ENCODE results near the gene MRPL49.
"Not testable (repeated sequence)": the region's sequence is repeated elsewhere in the genome, so short reads cannot be mapped to it uniquely, and the experiment has no call there.

Gene MRPL49

DNA sequence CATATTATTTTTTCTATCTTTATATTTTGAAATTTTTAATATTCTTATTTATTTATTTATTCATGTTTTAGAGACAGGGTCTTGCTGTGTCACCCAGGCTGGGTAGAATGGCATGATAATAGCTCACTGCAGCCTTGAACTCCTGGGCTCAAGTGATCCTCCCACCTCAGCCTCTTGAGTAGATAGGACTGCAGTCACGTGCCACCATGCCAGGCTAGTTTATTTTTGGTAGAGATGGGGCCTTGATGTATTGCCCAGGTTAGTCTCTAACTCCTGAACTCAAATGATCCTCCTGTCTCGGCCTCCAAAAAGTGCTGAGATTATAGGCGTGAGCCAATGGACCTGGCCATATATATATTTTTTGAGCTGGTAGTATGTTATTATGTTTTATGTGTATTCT is 45.5 kb downstream of the MRPL49 start:
- Histone ChIP-seq H3K36me3 (ENCODE audit: control insufficient read depth, insufficient read depth, low read length) (no peaks in the 10 kb centered on the region), H3K9me3 (ENCODE audit: control insufficient read depth, insufficient read depth, low read length) (no peaks in the 10 kb centered on the region), H3K9ac (ENCODE audit: low read depth, low read length) (no peak overlapping the region), H3K4me3 (ENCODE audit: low read depth, low read length) (no peak overlapping the region), H3K27me3 (ENCODE audit: control insufficient read depth, insufficient read depth, low read length) (no peaks in the 10 kb centered on the region), H3K4me1 (ENCODE audit: control insufficient read depth, insufficient read depth, low read length) (peaks cover 7% of the 10 kb centered on the region)

DNA sequence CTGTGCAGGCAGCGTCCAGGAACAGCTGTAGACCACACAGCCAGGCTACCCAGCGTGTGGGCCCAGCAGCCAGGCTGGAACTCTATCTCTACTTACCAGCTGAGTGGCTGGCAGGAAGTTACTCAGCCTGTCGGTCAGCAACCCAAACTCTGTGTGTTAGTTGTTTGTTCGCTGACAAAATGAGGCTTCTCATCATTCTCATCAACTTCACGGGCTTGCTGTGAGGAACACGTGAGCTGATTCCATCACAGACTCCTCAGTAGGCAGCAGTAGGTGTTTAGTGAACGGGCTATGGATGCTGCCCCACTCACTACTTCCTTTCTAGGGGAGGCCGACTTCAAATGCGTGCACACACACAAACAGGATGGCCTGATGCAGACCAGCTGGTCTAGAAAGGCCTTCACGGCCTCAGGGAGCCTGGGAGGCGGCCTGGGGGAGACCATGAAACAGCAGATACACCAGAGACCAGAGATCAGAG is 47.1 kb downstream of the MRPL49 start:
- no peak overlapping the region for H3K4me3 ChIP-seq (ENCODE audit: low read depth, low read length)

DNA sequence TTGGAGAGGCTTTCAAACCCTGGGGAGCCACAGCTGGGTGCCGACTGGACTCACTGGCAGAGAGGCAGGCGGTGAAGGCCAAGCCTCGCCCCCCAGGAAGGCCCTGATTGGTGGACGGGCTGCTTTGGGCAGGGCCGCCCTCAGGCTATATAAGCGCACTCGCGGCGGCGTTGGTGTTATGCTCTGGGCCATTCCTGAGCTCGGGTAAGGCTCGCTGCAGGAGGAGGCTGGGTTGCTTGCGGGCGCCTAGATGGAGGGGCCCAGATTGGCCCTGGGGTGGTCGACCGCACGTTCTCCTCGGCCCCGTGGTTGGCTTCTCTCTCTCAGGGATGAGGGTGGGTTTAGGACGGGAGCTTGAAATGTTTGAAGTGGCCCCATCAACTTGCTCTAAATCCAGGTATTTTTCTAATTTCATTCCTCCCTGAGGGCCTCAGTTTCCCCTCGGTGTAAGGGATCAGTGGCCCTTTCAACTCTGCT is 48.0 kb downstream of the MRPL49 start, which contains the start of gene SPDYC:
TSS of gene SPDYC (plus strand) at position 176 of the 477 bp plus-strand sequence. CDS start 1,125 bp downstream, outside the sequence.
- H3K4me1 ChIP-seq (ENCODE audit: control insufficient read depth, insufficient read depth, low read length): peaks cover 7% of the 10 kb centered on the region
- no peaks in the 10 kb centered on the region for H3K36me3 ChIP-seq (ENCODE audit: control insufficient read depth, insufficient read depth, low read length)
- H3K27me3 ChIP-seq (ENCODE audit: control insufficient read depth, insufficient read depth, low read length): no peaks in the 10 kb centered on the region
- H3K9ac ChIP-seq (ENCODE audit: low read depth, low read length): no peak within 1 kb of the TSS
- H3K9me3 ChIP-seq (ENCODE audit: control insufficient read depth, insufficient read depth, low read length): no peaks in the 10 kb centered on the region
- H3K4me3 ChIP-seq (ENCODE audit: low read depth, low read length): no peak within 1 kb of the TSS

More for the DNA sequence above, 47.1 kb downstream of the MRPL49 start:
- no peaks in the 10 kb centered on the region for H3K27me3 ChIP-seq (ENCODE audit: control insufficient read depth, insufficient read depth, low read length)
- no peak overlapping the region for H3K9ac ChIP-seq (ENCODE audit: low read depth, low read length)
- H3K36me3 ChIP-seq (ENCODE audit: control insufficient read depth, insufficient read depth, low read length): no peaks in the 10 kb centered on the region
- no peaks in the 10 kb centered on the region for H3K9me3 ChIP-seq (ENCODE audit: control insufficient read depth, insufficient read depth, low read length)
- H3K4me1 ChIP-seq (ENCODE audit: control insufficient read depth, insufficient read depth, low read length): peaks cover 7% of the 10 kb centered on the region

GRCh38 chr11:65172600-65172999 is 50.5 kb downstream of the MRPL49 start:
- Histone ChIP-seq H3K4me3 (ENCODE audit: low read depth, low read length) (no peak overlapping the region), H3K4me1 (ENCODE audit: control insufficient read depth, insufficient read depth, low read length) (peaks cover 5% of the 10 kb centered on the region), H3K36me3 (ENCODE audit: control insufficient read depth, insufficient read depth, low read length) (no peaks in the 10 kb centered on the region), H3K9ac (ENCODE audit: low read depth, low read length) (no peak overlapping the region), H3K9me3 (ENCODE audit: control insufficient read depth, insufficient read depth, low read length) (no peaks in the 10 kb centered on the region), H3K27me3 (ENCODE audit: control insufficient read depth, insufficient read depth, low read length) (no peaks in the 10 kb centered on the region)

- H3K9me3 ChIP-seq (ENCODE audit: control insufficient read depth, insufficient read depth, low read length); H3K36me3 ChIP-seq (ENCODE audit: control insufficient read depth, insufficient read depth, low read length); H3K4me3 ChIP-seq (ENCODE audit: low read depth, low read length); H3K4me1 ChIP-seq (ENCODE audit: control insufficient read depth, insufficient read depth, low read length); H3K9ac ChIP-seq (ENCODE audit: low read depth, low read length); H3K27me3 ChIP-seq (ENCODE audit: control insufficient read depth, insufficient read depth, low read length): not testable (repeated sequence)
Measured at GRCh38 chr11:65174571-65175010, 52.5 kb downstream of the MRPL49 start.
